Measurements from ENCODE around the gene EIF5B. TPM values are rescaled to one million over a fixed set of nuclear protein-coding genes. Genes with fewer than 3 reads are reported as not detected.
A peak's percentile ranks its signal among the peaks of the same experiment; 100 is the strongest.
"Not testable (repeated sequence)": the region's sequence is repeated elsewhere in the genome, so short reads cannot be mapped to it uniquely, and the experiment has no call there.

The EIF5B gene
- 36.1 TPM for polyA plus RNA-seq (2012; ENCODE audit: insufficient read length, low read depth)

GRCh38 chr2:99337113-99338028, at the start of gene EIF5B:
TSS of gene EIF5B (plus strand) at chr2:99337389. CDS start at chr2:99337555, 166 bp downstream.
- TF ChIP-seq POLR2AphosphoS5 (IDR thresholded peaks at IDR 0.05; ENCODE audit: low read depth, low read length) (peak; percentile 94), TAF1 (IDR thresholded peaks at IDR 0.05; ENCODE audit: borderline replicate concordance, insufficient read depth, low read length) (peak; percentile 92), FOXP2 (optimal IDR thresholded peaks at IDR 0.05; ENCODE audit: borderline replicate concordance, extremely low read depth, extremely low read length, insufficient read depth) (peak; percentile 89), REST (IDR thresholded peaks at IDR 0.05; ENCODE audit: insufficient read depth in 1 of 2, low read depth in 2 of 2, low read length in 2 of 2) (0 out of 4 replicates have a peak, but pooled peaks of 1 of the 2 experiments have one; percentile 40), SIN3A (IDR thresholded peaks at IDR 0.05; ENCODE audit: borderline replicate concordance, insufficient read depth, low read length) (peak; percentile 19; the same call in 1 of the 2 replicates)

GRCh38 chr2:99297994-99298393, 39.2 kb upstream of the EIF5B start:
- no peak for TF ChIP-seq POLR2AphosphoS5 (IDR thresholded peaks at IDR 0.05; ENCODE audit: low read depth, low read length)
- TF ChIP-seq REST (IDR thresholded peaks at IDR 0.05; ENCODE audit: insufficient read depth in 1 of 2, low read depth in 2 of 2, low read length in 2 of 2): no peak
- no peak for TF ChIP-seq SIN3A (IDR thresholded peaks at IDR 0.05; ENCODE audit: borderline replicate concordance, insufficient read depth, low read length)
- TF ChIP-seq FOXP2 (optimal IDR thresholded peaks at IDR 0.05; ENCODE audit: borderline replicate concordance, extremely low read depth, extremely low read length, insufficient read depth): no peak
- TF ChIP-seq TAF1 (IDR thresholded peaks at IDR 0.05; ENCODE audit: borderline replicate concordance, insufficient read depth, low read length): no peak

GRCh38 chr2:99299580-99299979, 37.6 kb upstream of the EIF5B start:
- TF ChIP-seq POLR2AphosphoS5 (IDR thresholded peaks at IDR 0.05; ENCODE audit: low read depth, low read length): no peak

- TF ChIP-seq TAF1 (IDR thresholded peaks at IDR 0.05; ENCODE audit: borderline replicate concordance, insufficient read depth, low read length); REST (IDR thresholded peaks at IDR 0.05; ENCODE audit: insufficient read depth in 1 of 2, low read depth in 2 of 2, low read length in 2 of 2); FOXP2 (optimal IDR thresholded peaks at IDR 0.05; ENCODE audit: borderline replicate concordance, extremely low read depth, extremely low read length, insufficient read depth): not testable (repeated sequence)
Observed at GRCh38 chr2:99301097-99301496, 36.1 kb upstream of the EIF5B start, which contains the start of gene LYG1. TSS of gene LYG1 (minus strand) at chr2:99301197. CDS start at chr2:99295670, 5,527 bp downstream.

- TF ChIP-seq POLR2AphosphoS5 (IDR thresholded peaks at IDR 0.05; ENCODE audit: low read depth, low read length): no peak
- TF ChIP-seq TAF1 (IDR thresholded peaks at IDR 0.05; ENCODE audit: borderline replicate concordance, insufficient read depth, low read length): no peak
- no peak for TF ChIP-seq SIN3A (IDR thresholded peaks at IDR 0.05; ENCODE audit: borderline replicate concordance, insufficient read depth, low read length)
- no peak for TF ChIP-seq REST (IDR thresholded peaks at IDR 0.05; ENCODE audit: insufficient read depth in 1 of 2, low read depth in 2 of 2, low read length in 2 of 2)
Observed at GRCh38 chr2:99317161-99317872, 19.9 kb upstream of the EIF5B start.

Measured in PFSK-1 (cell line).